Sigmoid colon (tissue), 7 donors: ENCODE results near the gene KTN1. TPM values are rescaled to one million over a fixed set of nuclear protein-coding genes. Genes with fewer than 3 reads are reported as not detected.

Experiments used
- DNase-seq: peaks from one replicate; pipeline ENCODE4 v3.0.0-alpha.2; 2019
- H3K27ac ChIP-seq, 4 donors: fragments of 200-600 bp; sonication (generic); one replicate each; pipeline ENCODE4 v1.5.1; 2016 to 2019; ENCODE audit warnings: mild to moderate bottlenecking in 1 of 4
- H3K27me3 ChIP-seq, 3 donors: fragments of 200-600 bp; sonication (generic); one replicate each; pipeline ENCODE4 v1.5.1; 2019; ENCODE audit warnings: mild to moderate bottlenecking in 1 of 3
- H3K36me3 ChIP-seq, 4 donors: fragments of 200-600 bp; sonication (generic); one replicate each; pipeline ENCODE4 v1.5.1; 2016 to 2019
- H3K4me1 ChIP-seq, 4 donors: fragments of 200-600 bp; sonication (generic); one replicate each; pipeline ENCODE4 v1.5.1; 2017 to 2019
- H3K4me3 ChIP-seq, 4 donors: fragments of 200-600 bp; sonication (generic); one replicate each; pipeline ENCODE4 v1.5.1; 2017 to 2019; ENCODE audit warnings: mild to moderate bottlenecking in 2 of 4, moderate library complexity in 1 of 4
- H3K9me3 ChIP-seq, 4 donors: fragments of 200-600 bp in 3 of 4; sonication (generic) in 3 of 4; one replicate each; pipeline versions ENCODE4 v1.5.1 to v1.6.1; 2013 to 2019
- EP300 ChIP-seq, 4 donors: sonication (generic); formaldehyde crosslinking; IDR thresholded peaks; one replicate each; pipeline ENCODE4 v1.6.1; 2017; ENCODE audit warnings: antibody characterized with exemption in 4 of 4
- POLR2A ChIP-seq, 2 donors: fragments of 450-650 bp; IDR thresholded peaks; one replicate each; pipeline ENCODE4 v1.6.1; 2016; ENCODE audit warnings: antibody characterized with exemption in 2 of 2, mild to moderate bottlenecking in 2 of 2, moderate library complexity in 2 of 2
- POLR2AphosphoS5 ChIP-seq, 4 donors: sonication (generic); formaldehyde crosslinking; IDR thresholded peaks; one replicate each; pipeline ENCODE4 v1.6.1; 2017; ENCODE audit warnings: antibody characterized with exemption in 4 of 4
- WGBS, 2 donors: extraction: QIAGEN DNeasy Blood & Tissue Kit; methylation state at CpG; one replicate each; pipeline ENCODE4 v1.1.7; 2013; 5-methylcytosine and 5-hydroxymethylcytosine counted together
- intact Hi-C: fragments of 100-400 bp; cut with DNase I; formaldehyde crosslinking; loops from one replicate; pipeline ENCODE4 v1.15.1; 2023
- polyA plus RNA-seq, 3 donors: library from polyadenylated mRNA; stranded (reverse); fragments of 200-250 nt; gene quantifications; one replicate each; pipeline ENCODE4 v1.2.3, GENCODE V29; 2013
- total RNA-seq, 4 donors: library from RNA; depleted of rRNA; stranded (reverse); fragments of >200 nt; gene quantifications; one replicate each; pipeline ENCODE4 v1.1.0, GENCODE V29; 2016
- TF ChIP-seq, protein P1 (sequence below), 4 experiments: fragments of 450-650 bp in 3 of 4; fragments of 200-600 bp in 1 of 4; IDR thresholded peaks; one replicate each; pipeline ENCODE4 v1.5.1; 2016 to 2019; ENCODE audit warnings: antibody characterized with exemption in 4 of 4, mild to moderate bottlenecking in 3 of 4, moderate library complexity in 2 of 4
- donor health status: healthy with polysubstance abuse.
- donor health status: Bipolar disorder and iron deficiency.
- donor health status: healthy.

The KTN1 gene
- total and polyA plus RNA-seq, 7 donors, result 67.3 to 174 (median 120) TPM

DNA sequence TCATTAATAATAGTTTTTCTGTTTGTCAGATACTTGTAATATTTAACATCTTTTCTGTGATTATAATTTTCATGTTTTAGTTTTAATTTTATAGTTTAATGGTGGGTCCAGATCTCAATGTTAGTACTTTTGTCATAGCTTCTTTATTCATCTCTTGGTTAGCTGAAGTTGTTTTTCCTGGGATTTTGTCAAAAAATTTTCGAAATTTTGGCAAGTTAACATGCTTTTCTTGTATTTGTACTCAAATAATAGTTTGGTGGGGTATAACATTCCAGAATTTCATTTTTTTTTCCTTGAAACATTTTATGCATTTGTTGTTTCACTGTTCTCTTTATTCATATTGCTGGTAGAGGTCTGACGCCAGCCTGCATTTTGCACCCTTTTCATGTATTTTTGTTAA lies 45.5 kb downstream of the KTN1 start:
- H3K27me3 ChIP-seq, result no peaks in the 10 kb centered on the region
- intact Hi-C loops, result no loop called here
- DNase-seq, result no peak
- no peak overlapping the region for H3K27ac ChIP-seq
- TF ChIP-seq EP300 (IDR thresholded peaks at IDR 0.05) (no peak), POLR2AphosphoS5 (IDR thresholded peaks at IDR 0.05) (no peak), POLR2A (IDR thresholded peaks at IDR 0.05) (no peak)
- TF ChIP-seq, protein P1, sequence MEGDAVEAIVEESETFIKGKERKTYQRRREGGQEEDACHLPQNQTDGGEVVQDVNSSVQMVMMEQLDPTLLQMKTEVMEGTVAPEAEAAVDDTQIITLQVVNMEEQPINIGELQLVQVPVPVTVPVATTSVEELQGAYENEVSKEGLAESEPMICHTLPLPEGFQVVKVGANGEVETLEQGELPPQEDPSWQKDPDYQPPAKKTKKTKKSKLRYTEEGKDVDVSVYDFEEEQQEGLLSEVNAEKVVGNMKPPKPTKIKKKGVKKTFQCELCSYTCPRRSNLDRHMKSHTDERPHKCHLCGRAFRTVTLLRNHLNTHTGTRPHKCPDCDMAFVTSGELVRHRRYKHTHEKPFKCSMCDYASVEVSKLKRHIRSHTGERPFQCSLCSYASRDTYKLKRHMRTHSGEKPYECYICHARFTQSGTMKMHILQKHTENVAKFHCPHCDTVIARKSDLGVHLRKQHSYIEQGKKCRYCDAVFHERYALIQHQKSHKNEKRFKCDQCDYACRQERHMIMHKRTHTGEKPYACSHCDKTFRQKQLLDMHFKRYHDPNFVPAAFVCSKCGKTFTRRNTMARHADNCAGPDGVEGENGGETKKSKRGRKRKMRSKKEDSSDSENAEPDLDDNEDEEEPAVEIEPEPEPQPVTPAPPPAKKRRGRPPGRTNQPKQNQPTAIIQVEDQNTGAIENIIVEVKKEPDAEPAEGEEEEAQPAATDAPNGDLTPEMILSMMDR (IDR thresholded peaks at IDR 0.05), result no peak
- no peaks in the 10 kb centered on the region for H3K4me1 ChIP-seq
- WGBS, 2 donors, result 86 to 92% methylated on average over 2 of the region's 2 CpGs
- H3K36me3 ChIP-seq, result peaks cover 10 to 70% (median 23%) of the 10 kb centered on the region in 4 donors
- H3K9me3 ChIP-seq, result no peaks in the 10 kb centered on the region
- no peak overlapping the region for H3K4me3 ChIP-seq

DNA sequence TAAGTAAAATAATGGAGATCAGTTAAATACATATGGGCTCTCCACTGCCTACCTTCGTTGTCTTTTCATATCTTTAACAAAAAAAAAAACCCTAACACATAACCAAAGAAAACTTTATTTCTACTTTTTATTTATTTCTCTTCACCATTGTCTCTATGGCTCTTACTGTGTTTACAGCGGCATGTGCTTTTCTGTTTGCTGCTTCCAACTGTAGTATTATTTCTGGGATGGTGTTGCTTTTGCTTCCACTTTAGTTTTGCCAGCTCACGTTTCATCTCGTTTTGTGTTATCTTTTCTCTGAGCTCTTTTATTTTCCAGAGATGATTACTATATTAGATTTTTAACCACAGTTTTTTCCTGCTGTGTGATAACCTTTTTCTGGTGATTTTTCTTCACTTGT lies 46.1 kb downstream of the KTN1 start:
- DNase-seq, result no peak
- Histone ChIP-seq H3K36me3 (peaks cover 7 to 68% (median 18%) of the 10 kb centered on the region in 4 donors), H3K27ac (no peak overlapping the region), H3K4me1 (no peaks in the 10 kb centered on the region), H3K4me3 (no peak overlapping the region), H3K27me3 (no peaks in the 10 kb centered on the region), H3K9me3 (no peaks in the 10 kb centered on the region)
- TF ChIP-seq POLR2AphosphoS5 (IDR thresholded peaks at IDR 0.05), result no peak
- TF ChIP-seq POLR2A (IDR thresholded peaks at IDR 0.05), result no peak
- TF ChIP-seq, protein P1 (IDR thresholded peaks at IDR 0.05), result no peak
- TF ChIP-seq EP300 (IDR thresholded peaks at IDR 0.05), result no peak
- 86 to 88% methylated on average over 4 of the region's 4 CpGs for WGBS, 2 donors
- intact Hi-C loops, result no loop called here

DNA sequence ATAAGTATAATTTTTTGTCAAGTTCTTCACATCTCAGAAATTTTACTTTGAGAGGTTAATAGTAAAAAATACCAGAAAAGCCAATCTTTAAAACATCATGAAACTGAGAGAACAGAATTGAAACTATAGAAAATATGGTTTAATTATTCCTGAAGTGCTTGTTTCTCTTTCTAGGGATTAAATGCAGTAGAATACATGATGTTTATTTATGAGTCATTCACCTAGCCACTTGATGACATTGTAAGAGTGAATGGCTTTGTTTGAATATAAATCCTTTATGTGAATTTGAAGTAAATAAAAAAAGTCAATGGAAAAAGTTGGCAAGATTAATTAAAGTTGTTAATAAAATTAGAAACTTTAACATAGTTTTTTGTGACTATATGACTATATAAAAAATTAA lies 48.4 kb downstream of the KTN1 start:
- no peak for DNase-seq
- Histone ChIP-seq H3K27me3 (no peaks in the 10 kb centered on the region), H3K4me3 (no peak overlapping the region), H3K4me1 (no peaks in the 10 kb centered on the region), H3K36me3 (peaks cover 7 to 57% (median 15%) of the 10 kb centered on the region in 4 donors), H3K9me3 (no peaks in the 10 kb centered on the region), H3K27ac (no peak overlapping the region)
- TF ChIP-seq, protein P1 (IDR thresholded peaks at IDR 0.05), result no peak
- TF ChIP-seq POLR2A (IDR thresholded peaks at IDR 0.05), result no peak
- TF ChIP-seq EP300 (IDR thresholded peaks at IDR 0.05), result no peak
- no peak for TF ChIP-seq POLR2AphosphoS5 (IDR thresholded peaks at IDR 0.05)
- intact Hi-C loops, result no loop called here

DNA sequence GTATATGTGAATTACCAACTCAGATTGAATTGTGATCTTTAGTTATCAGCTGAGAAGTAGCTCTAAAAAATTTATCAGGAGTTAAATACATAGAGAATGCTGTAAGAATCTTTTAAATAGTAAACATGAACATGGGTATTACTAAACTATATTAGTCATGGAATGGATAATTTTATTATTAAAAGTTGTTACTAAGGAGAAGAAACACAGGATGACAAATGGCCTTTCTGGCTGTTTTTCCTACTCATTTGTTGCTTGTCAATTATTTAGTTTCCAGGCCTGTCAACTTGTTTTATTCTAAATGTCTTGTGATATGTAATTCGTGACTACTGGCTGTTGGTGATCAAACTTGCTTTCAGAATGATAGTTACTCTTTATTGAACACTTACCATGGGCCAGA lies 58.7 kb downstream of the KTN1 start:
- 93% methylated on average over 1 of the region's 1 CpG for WGBS, 2 donors
- H3K36me3 ChIP-seq, result peaks cover 17 to 90% (median 45%) of the 10 kb centered on the region in 4 donors
- no peak for DNase-seq
- no peak overlapping the region for H3K4me3 ChIP-seq
- intact Hi-C loops, result no loop called here
- H3K4me1 ChIP-seq, result no peaks in the 10 kb centered on the region
- TF ChIP-seq EP300 (IDR thresholded peaks at IDR 0.05) (no peak), POLR2A (IDR thresholded peaks at IDR 0.05) (no peak)
- no peaks in the 10 kb centered on the region for H3K9me3 ChIP-seq
- no peaks in the 10 kb centered on the region for H3K27me3 ChIP-seq
- H3K27ac ChIP-seq, result no peak overlapping the region

DNA sequence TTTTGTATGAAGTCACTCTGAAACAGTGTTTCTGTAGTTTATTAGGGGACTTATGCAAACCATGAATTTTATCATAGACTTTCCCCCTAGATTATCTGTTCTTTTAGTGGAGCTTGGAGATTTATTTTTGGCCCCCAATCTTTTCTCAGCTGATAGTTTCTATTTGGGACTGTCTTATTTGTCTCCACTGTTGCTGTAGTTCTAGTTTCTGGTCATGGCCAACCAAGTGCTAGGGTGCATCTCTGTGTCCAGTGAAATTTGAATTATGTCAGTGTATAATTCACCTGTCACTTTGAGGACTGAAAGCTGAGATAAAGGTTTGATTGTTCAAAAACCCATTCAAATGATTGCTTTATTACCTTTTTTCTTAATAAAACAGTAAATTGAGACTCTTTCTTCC lies 61.3 kb downstream of the KTN1 start:
- no peaks in the 10 kb centered on the region for H3K4me1 ChIP-seq
- no peak for TF ChIP-seq POLR2A (IDR thresholded peaks at IDR 0.05)
- no peak for TF ChIP-seq EP300 (IDR thresholded peaks at IDR 0.05)
- TF ChIP-seq, protein P1 (IDR thresholded peaks at IDR 0.05), result no peak
- no peak for TF ChIP-seq POLR2AphosphoS5 (IDR thresholded peaks at IDR 0.05)
- no peak overlapping the region for H3K4me3 ChIP-seq
- intact Hi-C loops, result no loop called here
- no peaks in the 10 kb centered on the region for H3K27me3 ChIP-seq
- DNase-seq, result no peak
- H3K36me3 ChIP-seq, result peaks cover 14 to 64% (median 39%) of the 10 kb centered on the region in 4 donors
- no peak overlapping the region for H3K27ac ChIP-seq
- no peaks in the 10 kb centered on the region for H3K9me3 ChIP-seq
